Stimulated activated CD4-positive, alpha-beta T cell treated with anti-CD3 and anti-CD28 coated beads, Interleukin-2, amount 100 ng/mL, for 4 hours (primary cell): ENCODE measurements around the gene OR2AE1.
"Not testable (repeated sequence)": the region's sequence is repeated elsewhere in the genome, so short reads cannot be mapped to it uniquely, and the experiment has no call there.

Experiments used
- DNase-seq: peaks from one replicate; pipeline ENCODE4 v3.0.0-alpha.2; 2020; ENCODE audit warnings: low read depth

Gene OR2AE1, protein sequence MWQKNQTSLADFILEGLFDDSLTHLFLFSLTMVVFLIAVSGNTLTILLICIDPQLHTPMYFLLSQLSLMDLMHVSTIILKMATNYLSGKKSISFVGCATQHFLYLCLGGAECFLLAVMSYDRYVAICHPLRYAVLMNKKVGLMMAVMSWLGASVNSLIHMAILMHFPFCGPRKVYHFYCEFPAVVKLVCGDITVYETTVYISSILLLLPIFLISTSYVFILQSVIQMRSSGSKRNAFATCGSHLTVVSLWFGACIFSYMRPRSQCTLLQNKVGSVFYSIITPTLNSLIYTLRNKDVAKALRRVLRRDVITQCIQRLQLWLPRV

DNA sequence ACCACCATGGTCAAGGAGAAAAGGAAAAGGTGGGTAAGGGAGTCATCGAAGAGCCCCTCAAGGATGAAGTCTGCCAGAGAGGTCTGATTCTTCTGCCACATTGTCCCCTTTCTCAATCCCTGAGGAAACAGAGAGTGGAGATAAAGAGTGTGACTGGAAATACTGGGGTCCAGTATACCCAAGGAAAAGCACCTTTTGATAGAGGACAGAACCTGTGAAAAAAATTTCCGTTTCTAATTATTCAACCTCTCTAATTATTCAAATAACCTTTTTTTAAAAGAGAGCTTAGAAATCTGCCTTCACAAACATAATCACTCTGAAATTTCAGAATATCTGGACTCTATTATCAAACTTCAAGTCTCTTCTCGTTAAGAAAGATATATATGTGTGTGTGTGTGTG lies at the start of gene OR2AE1:
TSS of gene OR2AE1 (minus strand) at position 101 of the 400 bp plus-strand sequence. CDS start at position 101, 0 bp downstream.
- DNase-seq: no peak

DNA sequence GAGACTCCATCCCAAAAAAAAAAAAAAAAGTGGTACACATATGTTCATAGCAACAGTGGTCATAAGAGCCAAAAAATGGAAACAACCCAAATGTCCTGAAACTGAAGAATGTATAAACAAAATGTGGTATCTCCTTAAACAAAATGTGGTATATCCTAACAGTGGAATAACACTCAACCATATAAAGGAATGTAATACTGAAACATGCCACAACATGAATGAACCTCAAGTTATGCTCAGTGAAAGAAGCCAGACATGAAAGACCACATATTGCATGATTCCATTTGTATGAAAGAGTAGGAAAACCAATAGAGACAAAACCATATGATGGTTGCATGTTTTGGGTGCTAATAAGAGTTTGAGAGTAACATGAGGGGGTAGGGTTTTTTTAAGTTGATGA lies 49.5 kb upstream of the OR2AE1 start:
- no peak for DNase-seq

DNA sequence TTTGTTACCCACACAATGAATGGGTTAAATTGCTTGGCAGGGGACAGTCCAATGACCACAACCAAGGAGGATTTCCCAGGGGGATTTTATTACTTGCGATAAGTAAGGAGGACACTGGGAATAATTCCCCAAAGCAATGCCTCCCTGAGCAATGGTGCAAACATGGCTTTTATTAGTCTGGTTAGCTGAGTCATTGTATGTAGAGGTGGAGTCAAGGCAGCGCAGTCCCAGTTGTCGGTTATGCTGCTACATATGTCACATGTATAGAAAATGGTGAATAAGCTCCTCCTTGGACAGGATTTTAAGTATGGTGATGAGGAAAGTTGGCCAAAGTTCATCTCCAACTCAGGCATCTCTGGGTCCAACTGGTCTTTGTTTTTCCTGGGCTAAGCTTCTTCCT lies 46.4 kb upstream of the OR2AE1 start:
- no peak for DNase-seq

DNA sequence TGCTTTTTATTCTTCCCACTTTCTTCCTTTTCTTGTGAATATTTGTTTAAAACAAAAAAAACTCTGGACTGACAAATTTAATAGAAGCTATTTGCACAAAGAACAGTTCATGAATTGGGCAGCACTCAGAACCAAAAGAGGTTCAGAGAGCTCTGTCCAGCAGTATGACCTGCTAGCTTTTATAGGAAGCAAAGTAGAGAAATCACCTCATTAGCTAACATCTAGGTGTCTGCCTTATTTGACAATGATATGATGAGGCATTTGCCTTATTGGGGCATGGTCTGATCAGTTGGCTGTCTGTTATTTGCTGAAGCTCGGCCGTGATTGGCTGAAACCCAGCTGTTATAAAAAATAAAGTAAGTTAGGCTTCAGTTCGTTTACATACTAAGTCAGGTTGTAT lies 43.3 kb upstream of the OR2AE1 start:
- DNase-seq: no peak

DNA sequence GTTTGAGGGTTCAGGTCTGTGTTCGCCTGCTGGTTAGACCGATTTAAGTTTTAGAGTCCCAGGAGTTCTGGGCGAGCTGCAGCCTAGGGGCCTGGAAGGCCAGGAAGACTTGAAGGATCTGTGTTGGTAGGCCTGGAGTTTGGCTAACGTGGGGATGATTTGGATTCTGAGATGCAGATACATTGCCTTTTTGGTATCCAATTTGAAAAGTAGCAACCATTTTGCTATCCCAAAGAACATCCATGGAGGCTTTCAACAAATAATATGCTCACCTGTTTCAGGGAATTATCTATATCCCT lies 42.9 kb upstream of the OR2AE1 start:
- DNase-seq: no peak

DNA sequence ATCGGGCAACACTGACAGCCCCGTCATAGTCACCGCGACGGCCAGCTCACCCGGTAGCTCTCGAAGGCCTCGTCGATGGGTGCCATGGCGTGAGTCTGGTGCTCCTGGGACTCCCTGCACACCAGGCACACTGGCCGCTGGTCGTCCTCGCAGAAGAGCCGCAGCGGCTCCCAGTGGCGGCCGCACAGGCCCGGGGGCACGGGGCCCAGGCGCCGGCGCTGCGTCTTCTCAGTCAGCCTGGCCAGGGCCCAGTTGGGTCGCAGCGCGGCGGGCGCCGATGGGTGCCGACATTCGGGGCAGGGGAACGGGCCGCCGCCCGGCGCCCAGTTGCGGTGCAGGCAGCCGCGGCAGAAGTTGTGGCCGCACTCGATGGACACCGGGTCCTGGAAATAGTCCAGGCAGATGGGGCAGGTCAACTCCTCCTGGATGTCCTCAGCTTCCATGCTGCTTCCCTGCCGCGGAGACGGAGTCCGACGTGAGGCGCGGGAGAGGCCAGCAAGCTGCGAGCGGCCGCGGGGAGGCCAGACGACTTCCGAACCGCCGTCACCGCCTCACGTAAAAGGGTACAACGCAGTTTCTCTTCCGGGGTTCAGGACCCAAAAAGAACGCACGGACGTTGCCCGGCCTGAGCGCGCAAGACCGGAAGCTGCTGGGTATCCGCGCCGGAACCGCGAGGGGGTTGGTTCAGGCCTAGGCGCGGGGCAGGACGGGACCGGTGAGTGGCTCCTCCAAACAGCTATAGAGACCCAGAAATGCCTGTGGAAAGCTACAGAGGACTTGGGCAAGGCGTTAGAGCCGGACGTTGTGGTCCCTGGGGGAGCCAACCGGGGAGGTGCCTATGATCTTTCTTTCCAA lies 42.4 kb upstream of the OR2AE1 start, which contains the start of gene TRIM4:
TSS of gene TRIM4 (minus strand) at position 572 of the 855 bp plus-strand sequence. CDS start at position 443, 129 bp downstream.
- DNase-seq: peak; percentile 80

DNA sequence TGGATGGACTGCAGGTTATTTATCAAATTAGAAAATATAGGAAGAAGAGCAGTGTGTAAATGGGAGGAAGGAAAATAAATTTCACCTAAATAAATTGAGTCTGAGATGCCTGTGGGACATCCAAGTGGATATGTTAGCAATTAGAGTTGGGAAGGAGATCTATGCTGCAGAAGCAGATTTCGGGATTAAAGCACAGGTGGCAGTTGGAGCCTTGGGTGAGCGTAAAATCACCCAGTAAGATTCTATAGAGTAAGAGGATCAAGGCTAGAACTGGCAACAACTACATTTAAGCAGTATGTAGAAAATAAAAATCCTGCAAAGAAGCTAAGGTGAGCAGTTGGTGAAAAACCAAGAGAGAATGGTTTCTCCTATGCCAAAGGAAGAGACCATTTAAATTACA lies 34.1 kb upstream of the OR2AE1 start:
- DNase-seq: no peak

DNA sequence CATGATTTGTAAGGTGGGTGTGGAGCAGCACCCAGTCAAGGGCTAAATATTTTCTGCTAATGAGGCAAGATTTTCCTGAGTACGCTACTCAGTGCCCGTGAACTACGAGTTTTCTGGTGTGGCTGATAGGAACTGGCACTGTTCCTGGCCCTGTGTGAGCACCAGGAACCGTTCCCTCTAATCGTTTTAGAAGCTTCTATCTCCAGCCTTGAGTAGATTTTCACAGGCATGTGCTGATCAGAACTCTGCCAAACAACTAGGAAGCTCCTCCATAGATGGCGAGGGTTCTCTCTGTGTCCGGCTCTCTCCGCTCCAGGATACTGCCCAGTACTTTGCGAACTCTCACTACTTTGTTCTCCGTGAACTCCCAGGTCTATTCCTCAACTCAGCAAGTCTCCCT lies 24.7 kb upstream of the OR2AE1 start:
- DNase-seq: no peak

DNA sequence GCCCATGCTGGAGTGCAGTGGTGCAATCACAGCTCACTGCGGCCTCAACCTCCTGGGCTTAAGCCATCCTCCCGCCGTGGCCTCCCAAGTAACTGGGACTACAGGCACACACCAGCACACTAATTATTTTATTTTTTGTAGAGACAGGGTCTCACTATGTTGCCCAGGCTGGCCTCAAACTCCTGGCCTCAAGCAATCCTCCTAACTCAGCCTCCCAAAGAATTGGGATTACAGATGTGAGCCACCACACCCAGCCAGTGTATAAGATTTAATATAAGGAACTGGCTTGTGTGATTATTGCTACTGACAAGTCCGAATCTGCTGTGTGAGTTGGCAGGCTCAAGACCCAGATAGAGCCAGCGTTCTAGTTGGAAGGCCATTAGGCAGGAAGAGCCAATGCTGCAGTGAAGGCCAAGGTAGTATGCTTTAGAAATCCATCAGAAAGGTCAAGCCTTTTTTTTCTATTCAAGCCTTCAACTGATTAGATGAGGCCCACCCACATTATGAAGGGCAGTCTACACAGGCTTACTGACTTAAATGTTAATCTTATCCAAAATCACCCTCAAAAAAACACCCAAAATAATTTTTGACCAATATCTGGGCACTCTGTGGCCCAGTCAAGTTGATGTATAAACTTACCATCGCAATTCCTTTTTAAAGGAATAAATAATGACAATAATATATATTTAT lies 23.1 kb upstream of the OR2AE1 start:
- DNase-seq: no peak

DNA sequence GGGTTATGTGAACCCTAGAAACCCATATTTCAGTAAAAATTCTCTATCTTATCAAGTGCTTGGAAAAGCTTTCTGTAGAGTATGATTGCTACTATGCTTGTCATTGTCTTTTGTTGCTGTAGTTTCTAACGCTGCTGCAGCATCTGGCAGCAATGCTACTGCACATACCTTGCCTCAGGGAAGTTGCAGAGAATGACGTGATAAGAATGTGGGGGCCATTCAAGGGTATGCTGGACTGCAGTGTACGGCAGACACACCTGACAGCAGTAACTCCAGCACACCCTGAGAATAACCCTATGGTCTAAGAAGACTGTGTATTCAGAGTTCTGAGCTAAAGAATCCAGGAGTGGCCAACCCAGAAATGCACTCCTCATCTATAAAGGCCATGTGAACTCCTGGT lies 22.0 kb upstream of the OR2AE1 start:
- DNase-seq: no peak

DNA sequence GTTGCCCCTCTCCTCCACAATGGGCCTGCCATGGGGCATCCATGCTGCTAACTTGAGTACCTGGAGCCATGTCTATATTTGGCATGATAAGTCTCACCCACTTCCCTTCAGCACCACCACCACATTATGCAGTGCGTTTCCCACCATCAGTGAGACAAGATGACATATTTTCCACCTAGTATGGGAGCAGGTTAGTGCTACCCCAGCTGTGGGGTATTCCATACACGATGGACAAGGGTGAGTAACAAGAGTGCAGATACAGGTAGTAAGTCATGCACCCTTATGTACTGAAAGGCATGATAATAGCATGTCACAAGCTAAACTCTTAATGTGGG lies 21.2 kb upstream of the OR2AE1 start:
- DNase-seq: no peak

DNA sequence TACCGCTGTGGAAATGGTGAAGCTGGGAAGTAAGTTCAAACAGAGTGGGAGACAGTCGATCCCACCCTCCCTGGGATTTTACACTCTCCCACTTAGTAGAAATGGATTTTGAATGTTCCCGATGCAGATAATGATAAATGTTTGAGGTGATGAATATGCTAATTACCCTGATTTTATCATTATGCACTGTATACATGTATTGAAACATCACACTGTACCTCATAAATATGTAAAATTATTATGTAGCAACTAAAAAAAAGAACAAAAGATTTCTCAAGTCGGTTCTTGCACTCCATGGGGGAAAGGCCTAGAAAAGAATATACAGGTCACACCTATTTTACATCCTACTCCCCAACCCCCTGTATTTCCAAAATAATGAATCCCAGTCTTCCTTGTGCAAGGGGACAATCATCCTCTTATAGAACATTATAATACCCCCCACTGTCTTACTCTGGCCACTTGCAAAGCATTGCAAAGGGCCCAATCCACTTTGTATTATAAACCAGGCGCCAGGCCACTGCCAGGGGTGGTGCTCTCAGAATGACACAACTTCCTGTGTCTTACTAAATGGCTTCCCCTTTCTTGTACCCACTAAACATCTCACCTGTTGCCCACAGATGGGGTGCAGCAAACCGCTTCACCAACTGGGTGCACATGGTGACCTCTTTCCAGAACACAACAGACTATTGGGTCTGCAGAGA lies 20.6 kb upstream of the OR2AE1 start:
- no peak for DNase-seq

DNA sequence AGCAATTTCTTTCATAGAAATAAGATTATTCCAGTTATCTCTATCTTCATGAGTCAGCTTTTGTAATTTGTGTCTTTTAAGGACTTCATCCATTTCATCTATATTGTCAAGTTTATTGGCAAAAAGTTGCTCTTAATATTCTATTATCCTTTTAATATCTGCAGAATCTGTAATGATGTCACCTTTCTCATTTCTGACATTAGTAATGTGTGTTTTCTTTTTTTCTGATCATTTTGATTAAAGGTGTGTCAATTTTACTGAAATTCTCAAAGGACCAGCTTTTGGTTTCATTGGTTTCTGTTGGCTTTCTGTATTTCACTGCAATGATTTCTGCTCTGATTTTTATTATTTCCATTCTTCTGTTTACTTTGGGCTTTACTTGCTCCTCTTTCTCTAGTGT lies 17.9 kb upstream of the OR2AE1 start:
- DNase-seq: no peak

DNA sequence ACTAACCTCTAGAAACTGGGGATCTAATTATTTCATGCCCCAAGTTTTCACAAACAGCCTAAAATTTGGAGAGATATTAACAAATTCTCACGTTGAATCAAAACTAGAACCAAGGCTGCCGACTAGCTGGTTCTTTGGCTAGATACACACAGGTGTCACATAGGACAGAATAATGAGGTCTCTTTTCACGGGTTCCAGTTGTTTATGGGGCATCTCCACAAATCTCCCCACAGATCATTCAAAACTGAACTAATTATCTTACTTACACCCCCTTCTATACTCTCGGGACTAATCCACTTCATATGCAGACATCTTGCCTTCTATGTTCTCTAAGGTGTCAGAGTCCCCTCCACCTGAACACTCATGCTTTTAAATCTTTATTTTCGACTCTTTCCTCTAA lies 16.4 kb upstream of the OR2AE1 start:
- no peak for DNase-seq

DNA sequence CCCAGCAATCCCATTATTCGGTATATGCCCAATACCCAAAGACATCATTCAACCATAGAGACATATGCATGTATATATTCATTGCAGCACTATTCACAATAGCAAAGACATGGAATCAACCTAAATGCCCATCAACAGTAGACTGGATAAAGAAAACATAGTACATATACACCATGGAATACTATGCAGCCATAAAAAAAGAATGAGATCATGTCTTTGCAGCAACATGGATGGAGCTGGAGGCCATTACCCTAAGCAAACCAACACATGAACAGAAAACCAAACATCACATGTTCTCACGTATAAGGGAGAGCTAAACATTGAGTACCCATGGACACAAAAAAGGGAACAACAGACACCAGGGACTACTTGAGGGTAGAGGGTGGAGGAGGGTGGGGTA lies 13.5 kb upstream of the OR2AE1 start:
- DNase-seq: not testable (repeated sequence)

DNA sequence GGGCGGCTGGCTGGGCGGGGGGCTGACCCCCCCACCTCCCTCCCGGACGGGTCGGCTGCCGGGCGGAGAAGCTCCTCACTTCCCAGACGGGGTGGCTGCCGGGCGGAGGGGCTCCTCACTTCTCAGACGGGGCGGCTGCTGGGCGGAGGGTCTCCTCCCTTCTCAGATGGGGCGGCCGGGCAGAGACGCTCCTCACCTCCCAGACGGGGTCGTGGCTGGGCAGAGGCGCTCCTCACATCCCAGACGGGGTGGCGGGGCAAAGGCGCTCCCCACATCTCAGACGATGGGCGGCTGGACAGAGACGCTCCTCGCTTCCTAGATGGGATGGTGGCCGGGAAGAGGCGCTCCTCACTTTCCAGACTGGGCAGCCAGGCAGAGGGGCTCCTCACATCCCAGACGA lies 11.5 kb upstream of the OR2AE1 start:
- DNase-seq: not testable (repeated sequence)

DNA sequence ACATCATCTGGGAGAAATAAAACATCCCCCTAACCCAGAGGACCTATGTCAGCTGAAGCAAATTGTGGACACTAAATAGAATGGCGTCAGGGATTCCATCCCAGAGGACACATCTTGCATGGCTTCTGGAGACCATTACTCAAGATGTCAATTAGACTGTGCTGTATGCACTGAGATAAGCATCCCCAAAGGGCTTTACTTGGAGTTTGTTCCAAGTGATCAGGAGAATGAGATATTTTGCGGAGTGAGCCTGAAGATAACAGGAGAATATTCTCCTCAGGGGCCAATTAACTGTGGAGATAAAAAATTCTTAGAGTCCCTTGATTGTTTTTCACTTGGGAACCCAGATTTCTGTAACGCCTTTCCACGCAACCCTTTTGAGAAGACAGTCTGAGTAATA lies 4.5 kb upstream of the OR2AE1 start:
- no peak for DNase-seq

DNA sequence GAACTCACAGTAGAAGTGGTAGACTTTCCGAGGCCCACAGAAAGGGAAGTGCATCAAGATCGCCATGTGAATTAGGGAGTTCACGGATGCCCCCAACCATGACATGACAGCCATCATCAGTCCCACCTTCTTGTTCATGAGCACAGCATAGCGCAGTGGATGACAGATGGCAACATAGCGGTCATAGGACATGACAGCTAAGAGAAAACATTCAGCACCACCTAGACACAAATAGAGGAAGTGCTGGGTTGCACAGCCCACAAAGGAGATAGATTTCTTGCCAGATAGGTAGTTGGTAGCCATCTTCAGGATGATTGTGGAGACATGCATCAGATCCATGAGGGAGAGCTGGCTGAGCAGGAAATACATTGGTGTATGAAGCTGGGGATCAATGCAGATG lies 342 bp downstream of the OR2AE1 start:
- DNase-seq: no peak

DNA sequence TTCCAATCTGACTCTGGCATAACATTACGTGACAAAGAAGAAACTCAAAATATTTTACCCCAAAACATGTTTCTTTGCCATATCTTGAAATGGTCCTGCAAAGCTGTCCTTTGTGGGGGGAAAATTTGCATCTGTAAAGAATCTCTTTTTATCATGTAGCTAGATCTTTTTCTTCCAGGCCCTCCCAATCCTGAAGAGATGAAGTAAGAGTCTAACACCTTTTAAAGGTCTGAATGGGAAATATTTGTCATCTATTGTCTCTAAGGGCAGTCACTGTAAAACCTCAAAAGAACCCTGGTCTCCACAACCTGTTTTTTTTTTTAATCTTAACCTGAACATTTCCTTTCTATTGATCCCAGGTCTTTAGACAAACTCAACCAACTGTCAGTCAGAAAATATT lies 8.6 kb downstream of the OR2AE1 start:
- no peak for DNase-seq

DNA sequence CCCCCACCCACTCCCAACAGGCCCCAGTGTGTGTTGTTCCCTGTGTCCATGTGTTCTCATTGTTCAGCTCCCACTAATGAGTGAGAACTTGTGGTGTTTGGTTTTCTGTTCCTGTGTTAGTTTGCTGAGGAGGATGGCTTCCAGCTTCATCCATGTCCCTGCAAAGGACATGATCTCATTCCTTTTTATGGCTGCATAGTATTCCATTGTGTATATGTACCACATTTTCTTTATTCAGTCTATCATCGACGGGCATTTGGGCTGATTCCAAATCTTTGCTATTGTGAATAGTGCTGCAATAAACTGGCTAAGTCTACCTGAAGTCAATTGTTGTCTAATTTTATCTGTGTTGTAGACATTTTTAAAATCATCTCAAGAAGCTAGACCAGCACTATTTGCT lies 9.4 kb downstream of the OR2AE1 start:
- DNase-seq: not testable (repeated sequence)

DNA sequence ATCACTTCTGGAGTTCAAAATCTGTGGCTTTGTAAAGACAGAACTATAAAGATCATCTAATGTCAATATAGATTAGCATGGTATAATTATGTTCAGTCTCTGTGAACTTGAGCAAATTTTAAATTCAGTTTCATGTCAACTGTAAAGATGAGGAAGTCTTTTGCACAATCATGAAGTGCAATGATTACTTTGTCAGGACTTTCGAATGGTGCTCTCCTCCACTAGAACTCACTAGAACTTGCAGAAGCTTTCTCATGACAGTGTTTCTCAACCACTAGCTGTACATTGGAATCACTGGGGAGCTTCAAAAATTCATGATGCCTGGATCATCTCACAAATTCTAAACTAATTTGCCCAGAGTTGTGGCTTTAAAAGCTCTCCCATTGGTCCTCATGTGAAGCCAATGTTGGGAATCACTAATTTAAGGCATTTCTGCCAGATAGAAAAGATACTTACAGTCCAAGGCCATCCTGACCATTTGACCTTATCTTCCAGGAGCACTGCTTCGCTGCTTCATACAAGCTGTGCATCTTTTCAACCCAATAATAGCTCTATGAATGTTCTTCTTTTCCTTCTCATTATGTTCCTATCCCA lies 12.9 kb downstream of the OR2AE1 start:
- no peak for DNase-seq
